ENCODE measurements around the gene CRYZL1. TPM values are rescaled to one million over a fixed set of nuclear protein-coding genes. Genes with fewer than 3 reads are reported as not detected.
"Not testable (repeated sequence)": the region's sequence is repeated elsewhere in the genome, so short reads cannot be mapped to it uniquely, and the experiment has no call there.

CRYZL1 gene
- 10 to 100 TPM; 28.5 to 44.4 (median 34.9) TPM for polyA plus RNA-seq (ENCODE audit: low read depth in 6 of 6)

GRCh38 chr21:33641352-33642026, at the start of gene CRYZL1:
Gene CRYZL1, minus strand, starts transcription at chr21:33641741. Its CDS starts 10,190 bp downstream, at chr21:33631551.
- Mint-ChIP-seq H3K36me3 (peaks cover 0 to 4% of the 10 kb centered on the region in 2 donors), H3K9me3 (no peaks in the 10 kb centered on the region), H3K27ac (peak within 1 kb of the TSS; percentile 84 to 99 (median 96)), H3K27me3 (peaks cover 13 to 20% (median 20%) of the 10 kb centered on the region in 3 donors), H3K4me3 (peak within 1 kb of the TSS; percentile 81 to 100 (median 94)), H3K4me1 (peaks cover 18 to 27% (median 21%) of the 10 kb centered on the region in 3 donors)
- ATAC-seq (ENCODE audit: low read depth in 2 of 2) (peak; percentile 77 to 79), DNase-seq (peak; percentile 100)

- DNase-seq (no peak), ATAC-seq (ENCODE audit: low read depth in 2 of 2) (no peak)
- Mint-ChIP-seq H3K27me3 (peaks cover 0 to 7% (median 0%) of the 10 kb centered on the region in 3 donors), H3K27ac (no peak overlapping the region), H3K9me3 (no peaks in the 10 kb centered on the region), H3K4me3 (no peak overlapping the region), H3K4me1 (no peaks in the 10 kb centered on the region), H3K36me3 (peaks cover 0 to 5% of the 10 kb centered on the region in 2 donors)
Observed at GRCh38 chr21:33690874-33691273, 49.3 kb upstream of the CRYZL1 start.

- DNase-seq (no peak), ATAC-seq (ENCODE audit: low read depth in 2 of 2) (no peak)
- Mint-ChIP-seq H3K9me3 (no peaks in the 10 kb centered on the region), H3K4me3 (no peak overlapping the region), H3K36me3 (peaks cover 0 to 5% of the 10 kb centered on the region in 2 donors), H3K4me1 (no peaks in the 10 kb centered on the region), H3K27ac (no peak overlapping the region), H3K27me3 (peaks cover 0 to 17% (median 6%) of the 10 kb centered on the region in 3 donors)
Observed at GRCh38 chr21:33688353-33688752, 46.8 kb upstream of the CRYZL1 start.

GRCh38 chr21:33687634-33688033, 46.1 kb upstream of the CRYZL1 start:
- ATAC-seq (ENCODE audit: low read depth in 2 of 2) (no peak), DNase-seq (no peak)
- Mint-ChIP-seq H3K27me3 (peaks cover 0 to 18% (median 6%) of the 10 kb centered on the region in 3 donors), H3K4me3 (no peak overlapping the region), H3K4me1 (no peaks in the 10 kb centered on the region), H3K27ac (no peak overlapping the region), H3K36me3 (peaks cover 0 to 5% of the 10 kb centered on the region in 2 donors), H3K9me3 (no peaks in the 10 kb centered on the region)

GRCh38 chr21:33686386-33686785, 44.8 kb upstream of the CRYZL1 start:
- Mint-ChIP-seq H3K36me3 (peaks cover 0 to 5% of the 10 kb centered on the region in 2 donors), H3K27ac (peak overlapping the region in 1 of 6 donors; percentile 12), H3K4me1 (no peaks in the 10 kb centered on the region), H3K4me3 (no peak overlapping the region), H3K27me3 (peaks cover 0 to 18% (median 6%) of the 10 kb centered on the region in 3 donors), H3K9me3 (no peaks in the 10 kb centered on the region)
- DNase-seq (no peak), ATAC-seq (ENCODE audit: low read depth in 2 of 2) (no peak)

GRCh38 chr21:33685613-33686197, 44.2 kb upstream of the CRYZL1 start:
- no peak for ATAC-seq (ENCODE audit: low read depth in 2 of 2)
- Mint-ChIP-seq H3K27ac (no peak overlapping the region), H3K27me3 (peaks cover 0 to 18% (median 6%) of the 10 kb centered on the region in 3 donors), H3K36me3 (peaks cover 0 to 5% of the 10 kb centered on the region in 2 donors), H3K4me1 (no peaks in the 10 kb centered on the region), H3K4me3 (no peak overlapping the region), H3K9me3 (peaks cover 0 to 1% (median 0%) of the 10 kb centered on the region in 7 donors)
- no peak for DNase-seq

- DNase-seq (no peak), ATAC-seq (ENCODE audit: low read depth in 2 of 2) (no peak)
- no peak overlapping the region for H3K4me3 Mint-ChIP-seq
- peaks cover 0 to 5% of the 10 kb centered on the region in 2 donors for H3K36me3 Mint-ChIP-seq
- H3K4me1 Mint-ChIP-seq, result no peaks in the 10 kb centered on the region
- H3K27ac Mint-ChIP-seq, result no peak overlapping the region
- peaks cover 0 to 1% (median 0%) of the 10 kb centered on the region in 7 donors for H3K9me3 Mint-ChIP-seq
- H3K27me3 Mint-ChIP-seq, result peaks cover 0 to 18% (median 6%) of the 10 kb centered on the region in 3 donors
Observed at GRCh38 chr21:33684923-33685560, 43.5 kb upstream of the CRYZL1 start.

GRCh38 chr21:33684068-33684467, 42.5 kb upstream of the CRYZL1 start:
- Mint-ChIP-seq H3K36me3 (peaks cover 0 to 5% of the 10 kb centered on the region in 2 donors), H3K4me3 (no peak overlapping the region), H3K27ac (no peak overlapping the region), H3K9me3 (peaks cover 0 to 1% (median 0%) of the 10 kb centered on the region in 7 donors), H3K4me1 (no peaks in the 10 kb centered on the region), H3K27me3 (peaks cover 0 to 18% (median 6%) of the 10 kb centered on the region in 3 donors)
- ATAC-seq (ENCODE audit: low read depth in 2 of 2), result no peak
- DNase-seq, result no peak

GRCh38 chr21:33682992-33683627, 41.6 kb upstream of the CRYZL1 start:
- H3K4me3 Mint-ChIP-seq, result no peak overlapping the region
- H3K27ac Mint-ChIP-seq, result no peak overlapping the region
- H3K9me3 Mint-ChIP-seq, result peaks cover 0 to 1% (median 0%) of the 10 kb centered on the region in 7 donors
- peaks cover 0 to under 1% of the 10 kb centered on the region in 2 donors for H3K36me3 Mint-ChIP-seq
- ATAC-seq (ENCODE audit: low read depth in 2 of 2) (no peak), DNase-seq (no peak)
- peaks cover 0 to 10% (median 6%) of the 10 kb centered on the region in 3 donors for H3K27me3 Mint-ChIP-seq
- H3K4me1 Mint-ChIP-seq, result no peaks in the 10 kb centered on the region

- peaks cover 0 to 17% (median 6%) of the 10 kb centered on the region in 3 donors for H3K27me3 Mint-ChIP-seq
- no peaks in the 10 kb centered on the region for H3K36me3 Mint-ChIP-seq
- no peak for ATAC-seq (ENCODE audit: low read depth in 2 of 2)
- no peak overlapping the region for H3K27ac Mint-ChIP-seq
- no peak for DNase-seq
- H3K4me1 Mint-ChIP-seq, result no peaks in the 10 kb centered on the region
- peaks cover 0 to 1% (median 0%) of the 10 kb centered on the region in 7 donors for H3K9me3 Mint-ChIP-seq
- no peak overlapping the region for H3K4me3 Mint-ChIP-seq
Observed at GRCh38 chr21:33680870-33681269, 39.3 kb upstream of the CRYZL1 start.

GRCh38 chr21:33677450-33677849, 35.9 kb upstream of the CRYZL1 start:
- Mint-ChIP-seq H3K9me3 (peaks cover 0 to 1% (median 0%) of the 10 kb centered on the region in 7 donors), H3K27ac (no peak overlapping the region), H3K36me3 (no peaks in the 10 kb centered on the region), H3K4me3 (no peak overlapping the region), H3K27me3 (peaks cover 0 to 7% (median 0%) of the 10 kb centered on the region in 3 donors), H3K4me1 (no peaks in the 10 kb centered on the region)
- no peak for ATAC-seq (ENCODE audit: low read depth in 2 of 2)
- no peak for DNase-seq

GRCh38 chr21:33676666-33677065, 35.1 kb upstream of the CRYZL1 start:
- H3K4me3 Mint-ChIP-seq; H3K27ac Mint-ChIP-seq; ATAC-seq (ENCODE audit: low read depth in 2 of 2); DNase-seq; H3K9me3 Mint-ChIP-seq; H3K4me1 Mint-ChIP-seq; H3K36me3 Mint-ChIP-seq; H3K27me3 Mint-ChIP-seq: not testable (repeated sequence)

GRCh38 chr21:33674226-33674625, 32.7 kb upstream of the CRYZL1 start:
- Mint-ChIP-seq H3K4me1 (no peaks in the 10 kb centered on the region), H3K9me3 (no peaks in the 10 kb centered on the region)

More at GRCh38 chr21:33674226-33674625, 32.7 kb upstream of the CRYZL1 start:
- Mint-ChIP-seq H3K27me3 (peaks cover 0 to 7% (median 0%) of the 10 kb centered on the region in 3 donors), H3K36me3 (no peaks in the 10 kb centered on the region), H3K27ac (no peak overlapping the region), H3K4me3 (no peak overlapping the region)
- ATAC-seq (ENCODE audit: low read depth in 2 of 2), result no peak
- DNase-seq, result no peak
